ENCODE data around the gene FAM180B. TPM values are rescaled to one million over a fixed set of nuclear protein-coding genes. Genes with fewer than 3 reads are reported as not detected.

FAM180B gene
- total and polyA plus RNA-seq, 2 of the 13 experiments (the other 11 are each of a cell fraction or from before 2014, with no cell fraction given): 0.40 to 1.0 TPM

DNA sequence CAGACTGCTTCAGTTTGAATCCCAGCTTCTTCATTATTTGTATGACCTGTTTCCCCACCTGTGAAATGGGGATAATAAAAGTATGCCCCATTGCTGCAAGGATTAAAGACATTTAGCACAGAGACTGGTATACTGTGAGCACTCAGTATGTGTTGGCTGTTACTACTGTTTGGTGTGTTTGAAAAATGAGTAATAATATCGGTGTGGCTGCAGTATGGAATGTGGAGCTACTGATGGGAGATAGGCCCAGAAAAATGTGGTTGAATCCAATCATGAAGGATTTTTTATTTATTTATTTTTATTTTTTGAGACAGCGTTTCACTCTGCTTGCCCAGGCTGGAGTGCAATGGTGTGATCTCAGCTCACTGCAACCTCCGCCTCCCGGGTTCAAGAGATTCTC, 16.8 kb downstream of the FAM180B start:
- peaks cover 16% of the 10 kb centered on the region for H3K4me1 ChIP-seq (ENCODE audit: insufficient read depth, low read length)
- H2AFZ ChIP-seq (ENCODE audit: low read length): no peak overlapping the region
- DNase-seq (ENCODE audit: low spot score): no peak
- WGBS (ENCODE audit: low lambda C conversion rate): 91% methylated on average over 4 of the region's 4 CpGs
- in situ Hi-C loops (cut with HindIII; ENCODE audit: extremely low pct_ligation_motif_present, low pct_unique_long_range_greater_than_20kb): no loop called here
- FAIRE-seq: no peak
- H3K79me2 ChIP-seq (ENCODE audit: insufficient read depth, low read length): no peaks in the 10 kb centered on the region
- no peaks in the 10 kb centered on the region for H3K9me3 ChIP-seq (ENCODE audit: low read length)
- no peaks in the 10 kb centered on the region for H4K20me1 ChIP-seq (ENCODE audit: insufficient read depth, low read length)
- intact Hi-C loops (cut with micrococcal nuclease; ENCODE audit: unreplicated experiment): no loop called here
- ChIA-PET POLR2A (no interaction called here), CTCF (ENCODE audit: low intra/inter-chr PET ratio, low total read pairs) (no interaction called here)
- no peaks in the 10 kb centered on the region for H3K36me3 ChIP-seq (replicated peaks in 1 of 2; ENCODE audit: control insufficient read depth in 1 of 2, insufficient read depth in 2 of 2, low read length in 2 of 2)
- H3K4me3 ChIP-seq (replicated peaks in 1 of 3; ENCODE audit: insufficient read depth in 1 of 3, low read depth in 2 of 3, low read length in 3 of 3): no peak overlapping the region
- no peak overlapping the region for H3K9ac ChIP-seq (ENCODE audit: insufficient read depth, low read depth, low read length)
- no peak for ATAC-seq
- TF ChIP-seq ZFP41 (CRISPR knock-in tag; IDR thresholded peaks at IDR 0.05; ENCODE audit: borderline replicate concordance) (no peak), SYNCRIP (IDR thresholded peaks at IDR 0.05; ENCODE audit: insufficient read depth, low read depth, low read length) (no peak), HNRNPK (IDR thresholded peaks at IDR 0.05; ENCODE audit: low read depth, low read length, poor library complexity, severe bottlenecking) (no peak), ZNF577 (CRISPR knock-in tag; IDR thresholded peaks at IDR 0.05; ENCODE audit: borderline replicate concordance, low read depth) (no peak)
- TF ChIP-seq, protein P1, sequence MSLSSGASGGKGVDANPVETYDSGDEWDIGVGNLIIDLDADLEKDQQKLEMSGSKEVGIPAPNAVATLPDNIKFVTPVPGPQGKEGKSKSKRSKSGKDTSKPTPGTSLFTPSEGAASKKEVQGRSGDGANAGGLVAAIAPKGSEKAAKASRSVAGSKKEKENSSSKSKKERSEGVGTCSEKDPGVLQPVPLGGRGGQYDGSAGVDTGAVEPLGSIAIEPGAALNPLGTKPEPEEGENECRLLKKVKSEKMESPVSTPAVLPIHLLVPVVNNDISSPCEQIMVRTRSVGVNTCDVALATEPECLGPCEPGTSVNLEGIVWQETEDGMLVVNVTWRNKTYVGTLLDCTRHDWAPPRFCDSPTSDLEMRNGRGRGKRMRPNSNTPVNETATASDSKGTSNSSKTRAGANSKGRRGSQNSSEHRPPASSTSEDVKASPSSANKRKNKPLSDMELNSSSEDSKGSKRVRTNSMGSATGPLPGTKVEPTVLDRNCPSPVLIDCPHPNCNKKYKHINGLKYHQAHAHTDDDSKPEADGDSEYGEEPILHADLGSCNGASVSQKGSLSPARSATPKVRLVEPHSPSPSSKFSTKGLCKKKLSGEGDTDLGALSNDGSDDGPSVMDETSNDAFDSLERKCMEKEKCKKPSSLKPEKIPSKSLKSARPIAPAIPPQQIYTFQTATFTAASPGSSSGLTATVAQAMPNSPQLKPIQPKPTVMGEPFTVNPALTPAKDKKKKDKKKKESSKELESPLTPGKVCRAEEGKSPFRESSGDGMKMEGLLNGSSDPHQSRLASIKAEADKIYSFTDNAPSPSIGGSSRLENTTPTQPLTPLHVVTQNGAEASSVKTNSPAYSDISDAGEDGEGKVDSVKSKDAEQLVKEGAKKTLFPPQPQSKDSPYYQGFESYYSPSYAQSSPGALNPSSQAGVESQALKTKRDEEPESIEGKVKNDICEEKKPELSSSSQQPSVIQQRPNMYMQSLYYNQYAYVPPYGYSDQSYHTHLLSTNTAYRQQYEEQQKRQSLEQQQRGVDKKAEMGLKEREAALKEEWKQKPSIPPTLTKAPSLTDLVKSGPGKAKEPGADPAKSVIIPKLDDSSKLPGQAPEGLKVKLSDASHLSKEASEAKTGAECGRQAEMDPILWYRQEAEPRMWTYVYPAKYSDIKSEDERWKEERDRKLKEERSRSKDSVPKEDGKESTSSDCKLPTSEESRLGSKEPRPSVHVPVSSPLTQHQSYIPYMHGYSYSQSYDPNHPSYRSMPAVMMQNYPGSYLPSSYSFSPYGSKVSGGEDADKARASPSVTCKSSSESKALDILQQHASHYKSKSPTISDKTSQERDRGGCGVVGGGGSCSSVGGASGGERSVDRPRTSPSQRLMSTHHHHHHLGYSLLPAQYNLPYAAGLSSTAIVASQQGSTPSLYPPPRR (CRISPR knock-in tag; IDR thresholded peaks at IDR 0.05; ENCODE audit: borderline replicate concordance): no peak
- no peak overlapping the region for H3K4me2 ChIP-seq (ENCODE audit: low read depth, low read length)
- no TSS peak for BruUV-seq (replicated peaks)
- no peak overlapping the region for H3K27ac ChIP-seq (ENCODE audit: extremely low read length, insufficient read depth, low read length)
- H3K27me3 ChIP-seq (ENCODE audit: control insufficient read depth in 1 of 2, insufficient read depth in 2 of 2, low read length in 2 of 2): no peaks in the 10 kb centered on the region; a peak in 1 of 5 replicates
